Adrenal gland (tissue), 12 donors: ENCODE data around the gene TENM4. TPM values are rescaled to one million over a fixed set of nuclear protein-coding genes. Genes with fewer than 3 reads are reported as not detected.

Source experiments
- DNase-seq, 7 donors: peaks; one replicate each; pipeline ENCODE4 v3.0.0-alpha.2; 2019 to 2020
- H3K27ac ChIP-seq, 5 donors: fragments of 200-600 bp; sonication (generic) in 4 of 5; 1 replicate in 3 of 5; 2 replicates in 2 of 5; pipeline versions ENCODE4 v1.5.1 to v1.8.0; 2016 to 2020; ENCODE audit warnings: mild to moderate bottlenecking in 1 of 5
- H3K27me3 ChIP-seq: fragments of 200-600 bp; 2 replicates; pipeline ENCODE4 v1.8.0; 2021
- H3K36me3 ChIP-seq, 2 donors: fragments of 200-600 bp; replicated peaks in 1 of 2; 1 replicate in 1 of 2; 2 replicates in 1 of 2; pipeline versions ENCODE4 v1.5.1 to v1.8.0; 2018 to 2022
- H3K4me1 ChIP-seq, 2 donors: fragments of 200-600 bp; replicated peaks in 1 of 2; 1 replicate in 1 of 2; 2 replicates in 1 of 2; pipeline versions ENCODE4 v1.5.1 to v1.8.0; 2018 to 2021
- H3K4me3 ChIP-seq, 4 donors: fragments of 200-600 bp; sonication (generic) in 3 of 4; one replicate each; pipeline ENCODE4 v1.5.1; 2016 to 2018
- H3K9me3 ChIP-seq, 3 donors: fragments of 200-600 bp; sonication (generic) in 1 of 3; replicated peaks in 1 of 3; 1 replicate in 2 of 3; 2 replicates in 1 of 3; pipeline versions ENCODE4 v1.5.1 to v1.8.0; 2016 to 2021
- CTCF ChIP-seq, 6 experiments: fragments of 450-650 bp in 4 of 6; fragments of 200-600 bp in 2 of 6; sonication (generic) in 1 of 6; IDR thresholded peaks; 1 replicate in 5 of 6; 2 replicates in 1 of 6; pipeline versions ENCODE4 v1.5.1 to v1.8.0; 2016 to 2021; ENCODE audit warnings: antibody characterized with exemption in 6 of 6, mild to moderate bottlenecking in 2 of 6, moderate library complexity in 1 of 6
- POLR2A ChIP-seq, 2 donors: fragments of 450-650 bp; IDR thresholded peaks; one replicate each; pipeline ENCODE4 v1.6.1; 2017; ENCODE audit warnings: antibody characterized with exemption in 2 of 2, mild to moderate bottlenecking in 2 of 2, moderate library complexity in 1 of 2
- WGBS, 4 donors: extraction: QIAGEN DNeasy Blood & Tissue Kit in 2 of 4; methylation state at CpG; one replicate each; pipeline versions ENCODE4 v1.1.5 to v1.1.7; 2013 to 2017; 5-methylcytosine and 5-hydroxymethylcytosine counted together
- intact Hi-C, 2 donors: fragments of 100-400 bp; cut with DNase I; formaldehyde crosslinking; loops; one replicate each; pipeline versions ENCODE4 v1.14.1 to v1.15.0; 2022 to 2023
- polyA plus RNA-seq, 3 donors: library from polyadenylated mRNA; stranded (reverse); fragments of 200-250 nt in 2 of 3; fragments of 350-450 nt in 1 of 3; fragmentation: Illumina TruSeq in 1 of 3; extraction: RNeasy Lipid Tissue Mini Kit (QIAGEN cat#74804) in 1 of 3; gene quantifications; one replicate each; pipeline ENCODE4 v1.2.3, GENCODE V29; 2013 to 2014
- total RNA-seq, 9 donors: library from RNA; depleted of rRNA in 4 of 9; stranded (reverse); fragments of >200 nt in 4 of 9; fragments of 120-200 nt in 1 of 9; fragmentation: NEBNext Ultra II Directional in 1 of 9; extraction: Animal tissue kit (Norgen Biotek cat#: 25700) in 1 of 9; gene quantifications; one replicate each; pipeline versions ENCODE4 v1.1.0 to v1.2.4, GENCODE V29; 2013 to 2023
- donor health status: healthy with polysubstance abuse.
- donor health status: Bipolar disorder and iron deficiency.
- donor health status: DM: yes; HTN: yes; CAD: no.
- donor health status: DM: no; HTN: no; CAD: no.
- donor health status: DM: no; HTN: no; CAD: no.
- donor health status: DM: yes; HTN: yes; CAD: no.

TENM4 gene
- total and polyA plus RNA-seq, 12 donors = 0.74 to 24.9 (median 6.7) TPM

- TF ChIP-seq POLR2A (IDR thresholded peaks at IDR 0.05) (no peak), CTCF (IDR thresholded peaks at IDR 0.05) (no peak)
- Histone ChIP-seq H3K4me3 (no peak overlapping the region), H3K27ac (no peak overlapping the region), H3K27me3 (no peaks in the 10 kb centered on the region), H3K4me1 (no peaks in the 10 kb centered on the region), H3K9me3 (no peaks in the 10 kb centered on the region), H3K36me3 (no peaks in the 10 kb centered on the region)
- intact Hi-C loops = no loop called here
- no peak for DNase-seq
- WGBS, 4 donors = 78 to 94% (median 84%) methylated on average over 2 to 7 of the region's 7 CpGs
These were observed 807.1 kb downstream of the TENM4 start for GRCh38 chr11:78633516-78634310.

- no peaks in the 10 kb centered on the region for H3K4me1 ChIP-seq
- no peak for TF ChIP-seq POLR2A (IDR thresholded peaks at IDR 0.05)
- TF ChIP-seq CTCF (IDR thresholded peaks at IDR 0.05) = no peak
- H3K9me3 ChIP-seq = peaks cover 0 to 6% (median 0%) of the 10 kb centered on the region in 3 donors
- no peak overlapping the region for H3K4me3 ChIP-seq
- WGBS, 4 donors = 71 to 80% (median 73%) methylated on average over 3 to 4 of the region's 4 CpGs
- no peak for DNase-seq
- no peaks in the 10 kb centered on the region for H3K36me3 ChIP-seq
- no peaks in the 10 kb centered on the region for H3K27me3 ChIP-seq
- intact Hi-C loops = no loop called here
- H3K27ac ChIP-seq = no peak overlapping the region
These were observed 810.1 kb downstream of the TENM4 start for GRCh38 chr11:78630561-78631303.

GRCh38 chr11:78630155-78630554 is 810.7 kb downstream of the TENM4 start:
- Histone ChIP-seq H3K4me3 (no peak overlapping the region), H3K9me3 (peaks cover 0 to 6% (median 0%) of the 10 kb centered on the region in 3 donors), H3K27me3 (no peaks in the 10 kb centered on the region), H3K4me1 (no peaks in the 10 kb centered on the region), H3K27ac (no peak overlapping the region), H3K36me3 (no peaks in the 10 kb centered on the region)
- intact Hi-C loops = no loop called here
- 86 to 90% (median 86%) methylated on average over 3 of the region's 3 CpGs for WGBS, 4 donors
- TF ChIP-seq POLR2A (IDR thresholded peaks at IDR 0.05) (no peak), CTCF (IDR thresholded peaks at IDR 0.05) (no peak)
- no peak for DNase-seq

- peaks cover 0 to 7% (median 0%) of the 10 kb centered on the region in 3 donors for H3K9me3 ChIP-seq
- no peak overlapping the region for H3K27ac ChIP-seq
- WGBS, 4 donors = 63 to 80% (median 70%) methylated on average over 5 of the region's 5 CpGs
- intact Hi-C loops = no loop called here
- no peaks in the 10 kb centered on the region for H3K4me1 ChIP-seq
- H3K4me3 ChIP-seq = no peak overlapping the region
- no peaks in the 10 kb centered on the region for H3K36me3 ChIP-seq
- H3K27me3 ChIP-seq = no peaks in the 10 kb centered on the region
- DNase-seq = no peak
- TF ChIP-seq POLR2A (IDR thresholded peaks at IDR 0.05) (no peak), CTCF (IDR thresholded peaks at IDR 0.05) (no peak)
These were observed 818.2 kb downstream of the TENM4 start for GRCh38 chr11:78622666-78623065.
